Measurements from ENCODE around the gene TWIST2.

Gene TWIST2

GRCh38 chr2:238908960-238909951, 61.4 kb downstream of the TWIST2 start:
- no peak for DNase-seq (ENCODE audit: low spot score)
- TF ChIP-seq CTCF (IDR thresholded peaks at IDR 0.05; ENCODE audit: borderline replicate concordance, control extremely low read depth, extremely low read depth, insufficient read depth, missing control alignments): no peak
- in situ Hi-C loops (cut with MboI; ENCODE audit: low sequenced_read_pairs, unreplicated experiment): no loop called here

DNA sequence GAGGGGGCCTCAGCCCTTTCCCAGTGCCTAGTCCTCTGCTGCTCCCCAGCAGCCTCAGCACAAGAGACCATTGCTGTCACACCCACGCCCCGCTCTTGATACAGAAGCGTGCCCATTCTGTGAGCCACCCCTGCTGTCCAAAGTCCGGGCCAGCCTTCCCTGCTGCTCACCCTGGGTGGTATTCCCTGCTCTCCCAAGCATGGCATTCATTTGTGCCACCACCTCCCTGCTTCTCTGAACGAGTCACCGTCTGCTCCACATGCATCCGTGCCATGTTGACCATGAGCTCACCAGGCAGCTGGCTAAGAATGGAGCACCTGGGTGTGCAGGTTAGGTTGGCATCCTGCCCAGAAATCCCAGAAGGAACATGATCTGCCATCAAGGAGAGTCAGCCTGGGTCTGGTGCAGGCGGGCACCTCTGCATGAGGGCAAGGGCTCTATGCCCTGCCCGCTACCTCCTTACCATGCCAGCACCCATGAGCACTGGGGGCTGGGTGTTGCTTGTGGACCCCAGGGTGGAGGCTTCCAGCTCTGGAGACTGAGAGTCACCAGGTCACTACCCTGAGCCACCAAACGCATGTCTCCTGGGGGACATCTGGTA, 63.0 kb downstream of the TWIST2 start:
- DNase-seq (ENCODE audit: low spot score): no peak
- no peak for TF ChIP-seq CTCF (IDR thresholded peaks at IDR 0.05; ENCODE audit: borderline replicate concordance, control extremely low read depth, extremely low read depth, insufficient read depth, missing control alignments)
- in situ Hi-C loops (cut with MboI; ENCODE audit: low sequenced_read_pairs, unreplicated experiment): no loop called here

GRCh38 chr2:238911376-238912227, 63.7 kb downstream of the TWIST2 start:
- DNase-seq (ENCODE audit: low spot score): no peak
- in situ Hi-C loops (cut with MboI; ENCODE audit: low sequenced_read_pairs, unreplicated experiment): no loop called here
- TF ChIP-seq CTCF (IDR thresholded peaks at IDR 0.05; ENCODE audit: borderline replicate concordance, control extremely low read depth, extremely low read depth, insufficient read depth, missing control alignments): no peak

DNA sequence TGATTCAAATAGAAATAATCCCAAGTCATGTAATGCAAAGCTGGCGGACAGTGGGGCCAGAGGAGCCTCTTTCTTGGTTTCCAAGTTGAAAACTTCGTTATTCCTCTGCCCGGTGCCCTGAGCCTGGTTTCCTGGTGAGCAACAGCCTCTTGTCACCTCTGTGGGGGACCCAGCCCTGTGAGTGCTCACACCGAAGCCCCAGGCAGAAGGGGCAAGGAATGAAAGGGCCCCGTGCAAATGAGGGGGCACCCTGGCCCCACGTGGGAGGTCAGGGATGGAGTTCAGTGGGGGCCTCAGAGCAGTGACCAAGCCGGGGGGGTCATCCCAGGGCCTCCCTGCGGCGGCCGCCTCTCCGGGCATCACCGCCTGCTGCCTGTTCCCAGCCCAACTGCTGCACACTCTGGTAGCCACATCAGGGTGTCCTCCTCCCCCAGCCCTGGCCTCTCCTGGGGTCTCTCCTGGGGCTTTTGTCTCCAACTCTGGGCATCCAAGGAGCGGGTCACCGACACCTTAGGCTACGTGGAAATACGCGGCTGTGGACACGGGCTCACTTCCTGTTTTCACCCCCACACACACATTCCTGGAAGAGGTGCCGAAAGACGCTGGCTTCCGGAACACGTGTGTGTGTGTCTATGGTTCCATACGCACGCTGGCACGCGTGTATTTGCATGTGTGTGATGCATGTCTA, 64.5 kb downstream of the TWIST2 start:
- DNase-seq (ENCODE audit: low spot score): no peak
- TF ChIP-seq CTCF (IDR thresholded peaks at IDR 0.05; ENCODE audit: borderline replicate concordance, control extremely low read depth, extremely low read depth, insufficient read depth, missing control alignments): no peak
- in situ Hi-C loops (cut with MboI; ENCODE audit: low sequenced_read_pairs, unreplicated experiment): no loop called here

DNA sequence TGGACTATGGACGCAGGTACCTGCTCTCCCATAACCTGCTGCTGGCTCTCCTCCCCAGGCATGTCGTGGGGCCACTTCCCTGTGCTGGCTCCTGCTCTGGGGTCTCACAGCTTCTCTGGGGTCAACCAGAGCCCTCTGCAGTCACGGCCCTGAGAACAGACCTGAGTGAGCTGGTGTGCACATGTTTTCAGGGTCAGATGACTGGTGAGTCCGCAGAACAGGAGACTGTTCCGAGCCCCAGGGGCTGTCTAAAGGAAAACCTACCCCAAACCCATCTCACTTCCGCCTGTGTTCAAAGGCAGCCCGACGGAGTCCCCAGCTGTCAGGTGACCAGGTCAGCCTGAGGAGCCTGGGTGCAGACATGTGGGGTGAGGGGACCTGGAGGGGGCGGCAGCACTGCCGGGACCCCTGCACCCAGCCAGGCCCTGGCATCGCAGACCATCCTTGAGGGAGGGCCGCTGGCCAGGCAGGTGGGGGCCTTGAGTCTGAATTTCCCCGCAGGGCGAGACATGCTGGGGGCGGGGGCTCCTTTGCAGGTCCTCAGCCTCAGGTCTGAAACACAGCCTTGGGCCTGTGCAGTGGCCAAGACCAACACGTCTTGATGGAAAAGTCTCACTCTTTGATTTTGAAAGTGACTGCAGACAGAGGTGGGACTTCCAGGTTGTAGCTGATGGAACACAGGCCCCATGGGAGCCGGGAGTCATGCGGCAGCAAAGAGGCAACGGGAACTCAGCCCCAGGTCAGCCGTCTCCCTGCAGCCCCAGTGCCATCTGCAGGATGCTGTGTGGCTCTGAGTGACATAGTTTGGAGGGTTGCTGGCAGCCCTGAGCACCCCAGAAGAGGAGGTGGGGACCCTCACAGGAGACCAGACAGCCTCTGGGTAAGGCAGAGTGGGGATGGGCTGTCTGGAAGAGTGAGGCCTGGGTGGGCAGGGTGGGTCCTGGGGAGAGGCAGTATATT, 65.3 kb downstream of the TWIST2 start:
- no peak for DNase-seq (ENCODE audit: low spot score)
- in situ Hi-C loops (cut with MboI; ENCODE audit: low sequenced_read_pairs, unreplicated experiment): no loop called here

More for the DNA sequence above, 65.3 kb downstream of the TWIST2 start:
- TF ChIP-seq CTCF (IDR thresholded peaks at IDR 0.05; ENCODE audit: borderline replicate concordance, control extremely low read depth, extremely low read depth, insufficient read depth, missing control alignments): no peak

Data from GM13976 (cell line).